Activated CD4-positive, alpha-beta T cell treated with anti-CD3 and anti-CD28 coated beads, Interleukin-2, Interleukin-6, amounts not matched to agents 100 ng/mL and 50 ng/mL, durations not matched to agents 16 hours and 8 hours (primary cell): ENCODE data around the gene TBX5.
A peak's percentile ranks its signal among the peaks of the same experiment; 100 is the strongest.
"Not testable (repeated sequence)": the region's sequence is repeated elsewhere in the genome, so short reads cannot be mapped to it uniquely, and the experiment has no call there.

Source experiments
- DNase-seq: peaks from one replicate; pipeline ENCODE4 v3.0.0-alpha.2; 2020

TBX5 gene

DNA sequence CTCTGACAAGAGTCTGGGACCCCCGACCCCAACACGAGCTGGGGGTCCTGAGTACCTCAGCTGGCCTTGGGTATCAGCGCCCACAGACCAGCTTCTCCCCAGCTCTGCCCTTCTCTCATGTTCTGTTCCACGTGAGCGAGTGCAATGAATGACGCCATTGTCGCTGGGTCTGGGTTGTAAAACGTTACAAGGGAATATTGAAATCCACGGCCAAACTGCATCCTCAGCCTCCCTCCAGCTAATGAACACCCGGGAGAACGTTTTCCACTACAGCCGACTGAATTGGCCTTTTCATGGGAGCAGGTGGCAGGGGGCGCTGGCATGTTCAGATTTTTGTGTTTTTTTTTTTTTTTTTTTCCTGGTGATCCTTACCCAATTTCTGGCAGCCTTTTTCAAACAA is 34.7 kb downstream of the TBX5 start:
- DNase-seq: no peak

DNA sequence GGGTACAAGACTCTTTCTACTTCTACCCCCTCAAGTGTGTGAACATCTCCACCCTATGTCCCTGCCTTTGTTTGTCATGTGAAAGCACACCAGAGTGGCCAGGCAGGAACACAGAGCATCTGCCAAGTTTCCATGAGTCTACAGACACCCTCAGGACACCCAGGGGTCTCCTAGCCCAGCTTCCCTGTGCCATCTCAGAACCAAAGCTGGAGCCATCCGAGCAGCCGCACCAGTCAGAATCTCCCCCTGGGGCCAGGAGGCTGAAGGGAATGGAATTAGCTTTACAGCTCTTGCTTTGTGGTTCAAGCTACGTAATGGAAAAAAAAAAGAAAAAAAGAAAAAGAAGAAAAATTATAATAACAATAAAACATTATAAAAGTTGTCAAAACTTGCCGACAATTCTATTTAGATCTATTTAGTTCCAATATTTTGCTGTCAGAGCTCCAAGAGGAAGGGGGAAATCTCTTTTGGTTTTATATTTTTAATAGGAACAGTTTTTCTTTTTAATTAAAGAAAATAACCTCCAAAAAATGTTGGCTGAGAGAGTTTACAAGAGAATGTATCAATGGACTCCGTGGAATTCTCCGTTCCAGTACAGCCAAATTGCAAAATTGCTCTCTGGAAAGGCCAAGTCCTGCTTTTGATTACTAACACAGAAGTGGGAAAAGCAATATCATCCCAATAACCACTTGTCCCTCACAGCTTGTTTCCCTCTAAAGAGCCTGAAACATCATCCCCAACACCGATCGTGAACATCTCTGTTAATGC is 37.1 kb downstream of the TBX5 start:
- DNase-seq: no peak

DNA sequence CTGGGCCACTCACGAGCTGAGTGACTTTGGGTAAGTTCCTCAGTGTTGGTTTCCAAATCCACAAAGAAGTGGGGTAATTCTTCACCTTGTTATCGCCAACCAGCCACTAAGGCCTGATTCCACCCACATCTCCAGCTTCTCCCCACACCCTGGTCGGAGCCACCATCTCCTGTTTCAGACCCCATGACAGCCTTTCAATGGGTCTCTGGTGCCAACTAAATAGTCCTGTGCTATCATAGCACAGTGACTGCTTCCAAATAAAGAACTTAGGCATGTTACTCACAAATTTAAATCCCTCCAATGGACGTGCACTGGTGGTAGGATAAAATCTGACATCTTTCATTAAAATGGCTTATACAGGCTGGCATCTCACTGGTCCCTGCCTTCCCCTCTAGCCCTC is 44.0 kb downstream of the TBX5 start:
- DNase-seq: no peak

DNA sequence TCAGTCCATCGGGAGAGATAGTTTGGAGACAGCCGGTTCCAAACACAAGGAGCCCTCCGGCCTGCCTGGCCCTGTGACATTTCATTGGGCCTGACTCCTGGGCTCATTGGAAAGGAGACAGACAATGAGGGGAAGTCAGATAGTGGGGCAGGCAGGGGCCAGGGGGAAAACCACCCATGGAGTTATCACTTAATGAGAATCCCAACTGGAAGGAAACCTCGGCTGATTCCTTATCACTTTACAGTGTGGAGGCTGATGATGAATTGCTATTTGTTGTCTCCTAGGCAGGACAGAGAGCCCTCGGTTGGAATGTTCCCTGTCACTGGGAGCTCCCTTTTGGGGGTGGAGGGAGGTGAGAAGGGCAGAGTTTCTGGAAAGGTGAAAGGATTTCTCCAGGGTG is 44.4 kb downstream of the TBX5 start:
- no peak for DNase-seq

DNA sequence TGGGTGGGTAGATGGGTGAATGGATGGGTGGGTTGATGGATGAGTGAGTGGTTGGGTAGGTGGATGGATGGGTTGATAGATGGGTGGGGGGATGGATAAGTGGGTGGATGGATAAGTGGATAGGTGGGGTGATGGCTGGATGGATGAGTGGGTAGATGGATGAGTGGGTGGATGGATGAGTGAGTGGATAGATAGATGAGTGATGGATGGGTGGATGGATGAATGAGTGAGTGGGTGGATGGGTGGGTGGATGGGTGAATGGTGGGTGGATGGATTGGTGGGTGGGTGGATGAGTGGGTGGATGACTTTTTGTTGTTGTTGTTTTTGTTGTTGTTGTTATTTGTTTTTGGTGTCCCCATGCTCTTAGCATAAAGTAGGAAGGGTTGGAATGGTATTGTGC is 45.5 kb downstream of the TBX5 start:
- DNase-seq: no peak

DNA sequence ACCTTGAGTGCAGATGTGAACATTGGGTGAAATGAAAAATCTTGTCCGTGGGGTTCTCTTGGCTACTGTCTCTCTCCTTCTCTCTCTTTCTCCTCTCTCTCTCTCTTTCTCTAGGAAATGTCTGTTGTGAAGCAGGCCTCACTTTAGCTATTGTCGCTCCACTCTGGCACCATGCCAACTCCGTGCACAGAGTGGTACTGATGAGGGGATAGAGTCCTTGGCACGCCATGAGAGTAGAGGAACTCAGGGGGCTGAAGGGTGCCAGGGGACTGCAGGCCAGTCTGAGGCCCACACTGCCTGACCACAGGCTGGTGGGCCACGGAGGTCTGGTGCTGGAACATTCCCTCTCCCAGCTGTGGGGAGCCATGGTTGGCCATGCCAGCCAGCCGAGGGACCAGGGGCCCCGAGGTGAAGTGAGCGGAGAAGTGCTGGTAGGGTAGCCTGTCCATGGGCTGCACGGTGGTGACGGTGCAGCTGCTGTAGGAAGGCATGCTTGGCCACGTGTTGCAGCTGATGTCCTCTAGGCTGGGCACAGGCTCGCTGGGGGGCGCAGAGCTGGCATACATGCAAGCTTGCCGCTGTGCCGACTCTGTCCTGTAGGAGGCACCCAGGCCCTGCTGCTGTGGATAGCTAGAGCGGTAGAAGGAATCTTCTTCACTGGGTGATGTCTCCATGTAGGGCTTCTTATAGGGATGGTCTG is 50.4 kb downstream of the TBX5 start:
- peak; percentile 2 for DNase-seq

DNA sequence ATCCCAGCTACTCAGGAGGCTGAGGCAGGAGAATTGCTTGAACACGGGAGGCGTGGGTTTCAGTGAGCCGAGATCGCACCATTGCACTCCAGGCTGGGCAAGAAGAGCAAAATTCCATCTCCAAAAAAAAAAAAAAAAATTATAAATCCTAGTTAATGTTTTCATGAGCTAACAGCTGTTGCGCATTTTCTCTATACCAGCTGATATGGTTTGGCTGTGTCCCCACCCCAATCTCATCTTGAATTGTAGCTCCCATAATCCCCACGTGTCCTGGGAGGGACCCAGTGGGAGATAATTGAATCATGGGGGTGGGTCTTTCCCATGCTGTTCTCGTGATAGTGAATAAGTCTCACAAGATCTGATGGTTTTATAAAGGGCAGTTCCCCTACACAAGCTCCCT is 56.7 kb downstream of the TBX5 start:
- not testable (repeated sequence) for DNase-seq

DNA sequence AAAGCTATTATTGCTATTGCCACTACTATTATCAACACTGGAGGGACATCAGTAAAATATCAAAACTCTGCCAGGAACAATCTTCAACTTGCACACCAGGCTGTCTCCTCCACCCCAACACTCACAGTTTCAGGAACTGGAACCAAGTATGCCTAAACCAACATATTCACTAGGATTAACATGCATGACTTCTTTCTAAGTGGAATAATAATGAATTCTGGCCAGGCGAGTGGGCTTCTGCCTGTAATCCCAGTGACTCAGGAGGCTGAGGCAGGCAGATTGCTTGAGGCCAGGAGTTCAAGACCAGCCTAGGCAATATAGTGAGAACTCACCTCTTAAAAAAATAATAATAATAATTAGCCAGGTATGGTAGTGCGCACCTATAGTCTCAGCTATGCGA is 58.1 kb downstream of the TBX5 start:
- DNase-seq: no peak

DNA sequence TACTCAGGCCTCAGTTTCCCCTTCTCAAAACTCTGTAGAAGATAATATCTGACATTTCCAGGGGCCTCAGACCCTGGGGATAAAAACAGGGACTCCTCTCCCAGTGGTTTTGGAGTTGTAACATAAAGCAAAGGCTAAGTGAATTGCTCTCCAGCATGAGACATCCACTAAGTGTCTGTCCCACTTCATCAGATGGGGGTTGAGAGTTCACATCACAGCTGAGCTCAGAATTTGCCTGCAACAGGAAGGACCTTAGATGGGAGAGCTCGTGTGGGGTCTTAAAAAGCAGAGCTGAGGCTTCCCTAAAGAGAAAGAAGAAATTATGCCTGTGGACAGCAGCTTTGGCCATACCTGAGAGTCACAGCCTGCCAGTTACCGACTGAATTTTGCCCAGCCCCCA is 61.1 kb downstream of the TBX5 start:
- no peak for DNase-seq

DNA sequence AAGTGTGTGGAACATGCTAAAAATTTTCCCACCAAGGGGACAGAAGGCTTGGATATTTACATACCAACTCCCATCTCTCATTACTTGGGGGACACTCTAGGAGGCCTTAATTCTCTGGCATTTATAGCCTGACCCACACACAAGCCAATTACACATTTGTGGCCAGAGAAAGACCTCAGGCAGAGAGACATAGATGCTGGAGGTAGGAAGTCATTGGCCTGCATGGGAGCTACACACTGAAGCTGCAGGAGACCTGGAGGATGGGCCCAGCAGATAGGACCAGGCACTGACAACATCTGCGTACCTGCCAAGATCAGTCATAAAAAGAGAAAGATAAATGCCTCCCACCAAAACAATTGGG is 61.7 kb downstream of the TBX5 start:
- no peak for DNase-seq

DNA sequence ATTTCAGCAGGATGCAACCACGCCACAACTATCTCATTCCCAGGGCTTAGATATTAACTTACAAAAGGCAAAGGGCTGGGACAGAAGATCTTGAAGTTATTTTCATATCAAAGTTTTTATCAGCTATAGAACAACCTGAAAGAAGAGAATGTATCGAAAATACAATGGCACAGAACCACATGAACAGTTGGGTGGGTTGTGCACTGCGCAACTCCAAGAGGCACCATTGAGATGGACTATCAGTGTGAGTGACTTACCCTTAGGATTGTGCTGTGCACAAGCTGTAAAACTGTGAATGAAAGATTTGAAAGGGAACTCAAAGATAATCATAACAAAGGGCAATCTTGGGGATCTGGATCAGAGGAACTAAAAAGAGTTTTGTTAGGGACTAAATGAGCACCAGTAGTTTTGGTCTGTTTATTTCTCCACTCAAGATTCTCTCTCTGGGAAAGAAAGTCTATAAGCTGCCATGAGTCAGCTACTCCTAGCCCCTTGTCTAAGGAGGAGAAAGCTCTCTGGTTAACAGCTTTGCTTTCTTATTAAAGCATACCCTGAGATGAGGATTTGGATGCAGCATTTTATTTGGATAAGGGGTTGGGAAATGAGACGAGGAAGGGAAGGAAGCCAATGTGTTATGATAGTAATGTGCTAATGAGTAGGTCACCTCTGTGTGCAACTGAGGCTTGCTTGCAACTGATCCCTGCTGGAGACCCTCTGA is 62.2 kb downstream of the TBX5 start:
- no peak for DNase-seq

DNA sequence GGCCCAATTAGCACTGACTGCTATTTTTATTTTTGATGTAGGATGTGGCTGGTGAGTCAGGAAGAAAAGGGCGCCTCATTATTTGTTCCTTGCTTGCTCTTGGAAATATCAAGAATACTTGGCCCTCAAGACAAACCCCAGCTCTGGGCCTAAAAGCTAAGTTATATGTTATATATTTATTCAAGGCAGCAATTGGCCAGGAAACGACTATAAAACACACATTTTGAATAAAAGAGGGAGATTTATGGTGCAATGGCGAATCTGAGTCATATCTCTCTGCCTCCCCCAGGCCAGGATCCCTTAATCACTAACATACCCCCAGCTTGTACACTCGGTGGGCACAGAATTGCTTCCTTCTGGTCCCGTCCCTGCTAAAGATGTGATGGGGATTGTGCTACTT is 63.3 kb downstream of the TBX5 start:
- DNase-seq: no peak

DNA sequence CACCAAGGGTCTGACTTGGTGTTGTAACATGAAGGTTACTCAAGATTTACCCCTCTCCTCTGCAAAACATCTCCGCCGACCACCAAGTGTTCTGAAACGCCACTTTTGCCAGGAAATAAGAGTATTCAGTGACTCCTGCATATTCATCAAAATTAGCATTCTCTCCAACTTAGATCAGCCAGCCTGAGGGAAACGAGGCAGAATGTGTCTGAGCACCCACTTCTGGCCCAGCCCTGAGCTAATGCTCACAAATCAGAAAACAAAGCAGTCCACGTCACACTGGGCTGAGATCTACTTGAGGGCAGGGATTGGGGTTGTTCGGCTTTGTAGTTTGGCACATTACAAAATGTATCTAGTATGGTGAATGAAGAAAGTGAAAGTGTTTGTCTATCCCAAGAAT is 64.3 kb downstream of the TBX5 start:
- no peak for DNase-seq

DNA sequence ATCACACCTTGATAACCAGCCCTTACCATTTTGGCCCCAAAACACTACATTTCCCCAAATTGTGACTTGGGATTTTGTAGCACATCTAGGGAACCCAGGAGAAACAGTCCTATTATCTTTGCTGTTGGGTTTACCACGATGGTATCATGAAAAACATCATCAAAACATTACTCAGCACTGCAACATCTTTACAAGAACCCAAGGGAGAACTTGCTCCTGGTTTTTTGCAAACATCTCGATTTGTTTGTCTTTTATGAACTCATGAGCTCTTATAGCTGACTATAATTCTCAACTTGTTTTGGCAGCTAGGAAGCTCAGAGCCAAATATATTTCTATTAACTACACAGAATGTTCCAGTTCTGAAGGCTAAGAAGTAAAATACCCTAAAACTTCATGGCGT is 65.7 kb downstream of the TBX5 start:
- DNase-seq: no peak

DNA sequence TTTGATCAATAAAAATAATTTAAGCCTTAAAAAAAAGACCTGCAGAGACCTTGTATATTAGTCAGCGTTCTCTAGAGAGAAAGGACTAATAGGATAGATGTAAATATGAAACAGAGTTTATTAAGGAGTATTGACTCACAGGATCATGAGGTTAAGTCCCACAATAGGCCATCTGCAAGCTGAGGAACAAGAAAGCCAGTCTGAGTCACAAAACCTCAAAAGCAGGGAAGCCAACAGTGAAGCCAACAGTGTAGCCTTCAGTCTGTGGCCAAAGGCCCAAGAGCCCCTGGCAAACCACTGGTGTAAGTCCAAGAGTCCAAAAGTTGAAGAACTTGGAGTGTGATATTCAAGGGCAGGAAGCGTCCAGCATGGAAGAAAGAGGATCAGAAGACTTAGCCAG is 66.3 kb downstream of the TBX5 start:
- no peak for DNase-seq

DNA sequence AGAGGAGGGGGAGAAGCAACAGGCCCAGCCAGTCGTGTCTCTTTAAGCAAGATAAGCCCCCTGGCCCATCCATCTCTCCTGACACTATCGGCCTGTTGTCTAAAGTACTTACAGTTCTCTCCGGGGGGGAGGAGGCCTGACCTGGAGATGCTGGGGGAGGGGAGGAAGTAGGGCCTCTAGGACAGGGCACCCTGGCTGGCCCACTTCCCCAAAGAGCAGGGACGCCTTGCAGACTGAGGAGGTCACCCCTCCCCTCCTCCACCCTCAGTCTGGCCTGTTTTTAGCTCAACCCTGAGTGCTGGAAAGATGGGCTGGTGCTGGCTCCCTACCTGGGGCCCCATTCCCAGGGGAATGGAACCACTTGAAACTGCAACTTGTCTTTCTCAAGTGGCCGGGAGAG is 70.3 kb downstream of the TBX5 start:
- DNase-seq: no peak

DNA sequence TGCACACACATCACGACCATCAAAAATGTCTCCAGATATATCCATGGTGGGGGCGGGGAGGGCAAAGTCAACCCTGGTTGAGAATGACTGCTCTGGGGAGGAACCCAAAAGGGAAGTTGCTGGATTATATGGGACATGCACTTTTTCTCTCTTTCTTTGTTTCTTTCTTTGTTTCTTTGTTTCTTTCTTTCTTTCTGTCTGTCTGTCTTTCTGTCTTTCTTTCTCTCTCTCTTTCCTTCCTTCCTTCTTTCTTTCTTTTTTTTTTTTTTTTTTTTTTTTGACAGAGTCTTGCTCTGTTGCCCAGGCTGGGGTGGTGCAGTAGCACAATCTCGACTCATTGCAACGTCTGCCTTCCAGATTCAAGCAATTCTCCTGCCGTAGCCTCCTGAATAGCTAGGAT is 71.5 kb downstream of the TBX5 start:
- no peak for DNase-seq

DNA sequence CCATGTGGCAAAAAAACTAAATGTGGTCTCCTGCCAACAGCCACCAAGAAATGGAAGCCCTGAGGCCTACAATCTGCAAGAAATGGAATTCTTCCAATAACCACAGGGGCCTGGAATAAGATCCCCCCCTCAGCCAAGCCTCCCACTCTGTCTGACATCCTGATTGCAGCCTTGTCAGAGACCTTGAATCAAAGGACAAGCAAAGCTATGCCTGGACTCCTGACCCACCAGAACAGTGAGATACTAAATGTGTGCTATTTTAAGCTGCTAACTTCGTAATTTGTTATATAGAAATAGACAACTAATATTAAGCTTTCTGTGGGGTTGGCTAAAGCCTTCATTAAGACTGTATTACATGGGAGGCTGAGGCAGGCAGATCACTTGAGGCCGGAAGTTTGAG is 77.7 kb downstream of the TBX5 start:
- DNase-seq: no peak

DNA sequence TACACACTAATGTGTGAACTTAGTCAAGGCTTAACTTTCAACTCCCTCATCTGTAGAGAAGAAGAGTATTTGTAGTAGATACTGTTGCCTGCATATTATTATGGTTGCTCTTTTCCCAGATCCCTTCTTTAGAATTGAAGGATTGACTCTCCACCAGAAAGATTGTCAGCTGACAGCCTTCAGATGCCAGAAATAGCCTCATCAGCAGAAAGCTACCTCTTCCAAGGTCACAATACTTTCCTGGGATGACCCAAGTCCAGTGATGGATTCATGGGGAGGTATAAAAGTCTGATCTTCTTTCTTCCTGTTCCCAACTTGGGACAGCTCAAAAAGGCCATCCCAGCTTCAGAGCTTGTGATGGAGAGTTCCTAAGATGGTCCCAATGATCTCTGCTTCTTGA is 78.2 kb downstream of the TBX5 start:
- DNase-seq: no peak

DNA sequence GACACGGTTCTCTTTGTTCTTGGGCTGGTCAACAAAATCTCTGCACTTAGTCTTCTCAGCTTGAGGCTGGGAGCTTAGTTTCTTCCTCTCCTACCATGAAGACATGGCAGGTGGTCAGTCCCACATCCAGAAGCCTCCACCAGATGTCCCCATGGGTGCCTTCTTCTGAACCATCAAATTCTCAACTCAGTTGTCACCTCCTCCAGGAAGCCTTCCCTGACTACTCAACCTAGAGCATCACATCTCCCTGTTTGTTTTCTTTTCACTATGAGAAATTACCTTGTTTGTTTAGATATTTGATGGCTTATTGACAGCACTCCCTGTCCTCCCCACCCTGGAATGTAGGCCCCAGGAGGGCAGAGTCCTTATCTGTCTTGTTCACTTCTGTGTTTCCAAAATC is 84.4 kb downstream of the TBX5 start:
- no peak for DNase-seq

DNA sequence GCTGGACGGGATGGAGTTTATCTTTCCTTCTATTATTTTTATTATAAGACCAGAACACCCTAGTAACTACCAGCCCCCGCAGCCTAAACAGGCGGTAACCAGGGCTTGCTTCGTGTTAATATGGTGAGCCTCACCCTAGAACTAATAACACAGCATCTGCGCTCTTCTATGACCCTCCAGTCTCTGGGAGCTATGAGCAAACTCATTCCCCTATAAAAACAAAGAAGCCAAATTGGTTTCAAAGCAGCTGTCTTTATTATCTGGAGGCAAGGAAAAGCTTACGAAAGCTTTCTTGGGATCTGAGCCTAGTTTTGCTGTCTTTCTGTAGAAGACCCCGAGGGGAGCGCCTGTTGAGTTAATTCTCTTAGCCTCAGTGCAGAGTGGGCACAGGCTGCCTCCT is 85.0 kb downstream of the TBX5 start:
- no peak for DNase-seq

DNA sequence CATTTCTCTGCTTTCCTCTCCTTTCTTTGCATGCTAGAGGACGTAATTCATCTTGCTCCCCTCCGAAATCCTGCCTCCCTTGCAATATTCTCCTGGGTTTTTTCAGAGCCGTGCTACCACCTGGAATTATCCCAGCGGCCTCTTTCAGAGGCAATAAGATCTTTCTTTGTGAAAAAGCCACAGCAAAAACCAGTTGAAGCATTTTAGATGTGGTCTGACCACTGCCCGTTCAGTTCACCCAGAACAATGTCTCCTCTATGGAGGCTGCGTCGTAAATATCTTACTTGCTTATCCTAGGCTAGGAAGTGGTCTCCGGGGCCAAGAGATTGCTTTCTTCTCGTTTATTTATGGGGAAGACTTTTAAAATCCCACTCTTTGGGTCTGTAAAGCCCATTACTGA is 85.8 kb downstream of the TBX5 start:
- DNase-seq: no peak

DNA sequence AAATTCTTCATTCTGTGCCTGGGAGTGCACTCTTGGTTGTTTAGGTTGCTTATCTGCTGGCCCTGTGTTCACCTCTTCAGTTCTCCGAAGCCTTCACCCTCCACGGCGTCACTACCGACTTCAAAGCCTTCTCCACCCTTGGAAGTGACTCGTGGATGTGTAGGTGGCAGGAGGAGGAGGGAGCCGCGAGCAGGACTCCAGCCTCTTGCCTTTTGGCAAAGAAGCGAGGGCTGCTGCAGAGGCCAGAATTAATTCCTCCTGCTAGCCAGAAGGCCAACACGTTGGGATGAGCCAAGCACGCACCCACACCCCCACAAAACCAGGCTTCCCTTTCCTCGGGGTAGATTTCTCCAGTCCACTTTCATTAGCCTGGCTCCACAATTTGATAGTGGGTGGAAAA is 86.5 kb downstream of the TBX5 start:
- DNase-seq: no peak

DNA sequence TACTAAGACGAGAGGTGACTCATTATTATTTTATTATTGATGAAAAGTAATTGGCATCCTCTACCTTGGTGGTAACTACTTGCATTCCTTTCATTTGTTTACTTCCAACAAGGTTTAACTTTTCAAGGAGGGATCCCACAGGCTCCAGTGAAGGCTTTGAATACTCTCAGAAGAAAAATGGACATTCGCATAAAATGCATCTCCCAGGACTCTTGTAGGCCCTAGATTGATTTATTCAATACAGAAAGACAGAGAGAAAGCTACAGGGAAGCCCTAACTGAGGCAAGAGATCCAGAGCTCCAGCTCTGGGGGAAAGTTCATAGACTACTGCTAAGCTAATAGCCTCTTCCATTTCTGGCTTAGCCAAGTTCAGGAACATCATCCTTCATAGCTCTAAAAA is 87.0 kb downstream of the TBX5 start:
- no peak for DNase-seq
